DND-41 (cell line): ENCODE data around the gene SSR1.
"Not testable (repeated sequence)": the region's sequence is repeated elsewhere in the genome, so short reads cannot be mapped to it uniquely, and the experiment has no call there.

Experiments
- ATAC-seq: fragments of 200-7000 bp; cut with Tn5 transposase; 3 replicates; pipeline ENCODE4 v1.9.1; 2021; ENCODE audit warnings: low read depth; ENCODE audit not compliant: insufficient read depth
- DNase-seq: peaks from one replicate; pipeline ENCODE4 v3.0.0-alpha.2; 2020
- H2AFZ ChIP-seq: 2 replicates; pipeline ENCODE4 v1.6.0; 2012; ENCODE audit warnings: low read depth, low read length
- H3K27ac ChIP-seq: 2 replicates; pipeline ENCODE4 v1.5.1; 2012; ENCODE audit warnings: low read length, inconsistent platforms
- H3K27me3 ChIP-seq: fragments of 200-600 bp; sonication (generic); 2 replicates; pipeline ENCODE4 v1.6.0; 2012; ENCODE audit warnings: low read length, mild to moderate bottlenecking, inconsistent platforms; ENCODE audit not compliant: insufficient read depth, poor library complexity
- H3K36me3 ChIP-seq: 2 replicates; pipeline ENCODE4 v1.5.1; 2012; ENCODE audit warnings: low read length, inconsistent platforms; ENCODE audit not compliant: insufficient read depth
- H3K4me1 ChIP-seq: 2 replicates; pipeline ENCODE4 v1.5.1; 2012; ENCODE audit warnings: mild to moderate bottlenecking, low read length; ENCODE audit not compliant: insufficient read depth
- H3K4me2 ChIP-seq: 2 replicates; pipeline ENCODE4 v1.6.0; 2012; ENCODE audit warnings: mild to moderate bottlenecking, moderate library complexity, low read length, inconsistent platforms; ENCODE audit not compliant: insufficient read depth
- H3K4me3 ChIP-seq, 2 experiments: fragments of 200-600 bp in 1 of 2; shearing (Covaris generic) in 1 of 2; 2 replicates each; pipeline ENCODE4 v1.5.1; 2012 to 2016; ENCODE audit warnings: inconsistent platforms in 2 of 2, low read length in 2 of 2, mild to moderate bottlenecking in 2 of 2, low read depth in 1 of 2, moderate library complexity in 1 of 2
- H3K79me2 ChIP-seq: 2 replicates; pipeline ENCODE4 v1.6.0; 2012; ENCODE audit warnings: low read length, inconsistent platforms; ENCODE audit not compliant: insufficient read depth
- H3K9ac ChIP-seq: 2 replicates; pipeline ENCODE4 v1.6.0; 2012; ENCODE audit warnings: low read depth, mild to moderate bottlenecking, inconsistent platforms, low read length, moderate library complexity
- H3K9me3 ChIP-seq: 2 replicates; pipeline ENCODE4 v1.5.1; 2012; ENCODE audit warnings: low read length, moderate library complexity, mild to moderate bottlenecking, inconsistent platforms; ENCODE audit not compliant: insufficient read depth, severe bottlenecking
- H4K20me1 ChIP-seq: 2 replicates; pipeline ENCODE4 v1.6.0; 2012; ENCODE audit warnings: low read length; ENCODE audit not compliant: insufficient read depth
- EZH2 ChIP-seq: IDR thresholded peaks from 3 replicates; pipeline ENCODE4 v1.6.1; 2012; ENCODE audit warnings: borderline replicate concordance, low read depth, mild to moderate bottlenecking, moderate library complexity, low read length, inconsistent platforms; ENCODE audit not compliant: severe bottlenecking
- TF ChIP-seq, protein P1 (sequence below): IDR thresholded peaks from 2 replicates; pipeline ENCODE4 v1.5.1; 2012; ENCODE audit warnings: borderline replicate concordance, low read length, moderate library complexity, mild to moderate bottlenecking; ENCODE audit not compliant: poor library complexity, severe bottlenecking; ENCODE audit errors: extremely low read depth

The SSR1 gene

DNA sequence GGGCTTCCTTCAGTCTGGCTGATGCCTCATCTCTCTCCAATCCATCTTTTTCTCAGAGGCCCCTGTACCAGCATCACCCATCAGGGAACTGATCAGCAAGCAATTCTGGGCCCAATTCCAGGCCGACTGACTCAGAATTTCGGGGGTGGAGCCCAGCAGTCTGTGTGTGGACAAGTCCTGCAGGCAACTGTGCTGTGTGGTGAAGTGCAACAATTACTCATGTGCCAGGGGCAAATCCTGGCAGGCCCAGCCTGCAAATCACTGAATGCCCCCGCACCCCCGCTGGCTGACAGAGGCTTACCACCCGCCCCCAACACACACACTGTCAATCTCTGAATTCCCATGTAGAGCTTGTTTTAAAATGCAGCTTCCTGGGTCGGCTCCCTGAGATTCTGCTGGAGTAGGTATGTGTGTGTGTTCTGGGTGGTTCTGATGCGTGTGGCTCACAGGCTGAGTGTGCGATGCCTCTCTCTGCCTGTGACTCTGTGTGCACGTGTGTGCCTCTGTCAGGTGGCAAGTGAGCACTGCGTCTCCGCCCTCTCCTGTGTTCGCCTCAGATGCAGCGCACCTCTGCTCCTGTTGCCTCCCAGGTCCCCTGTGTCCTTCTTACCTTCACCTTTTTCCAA, 45.4 kb downstream of the SSR1 start:
- DNase-seq = no peak

DNA sequence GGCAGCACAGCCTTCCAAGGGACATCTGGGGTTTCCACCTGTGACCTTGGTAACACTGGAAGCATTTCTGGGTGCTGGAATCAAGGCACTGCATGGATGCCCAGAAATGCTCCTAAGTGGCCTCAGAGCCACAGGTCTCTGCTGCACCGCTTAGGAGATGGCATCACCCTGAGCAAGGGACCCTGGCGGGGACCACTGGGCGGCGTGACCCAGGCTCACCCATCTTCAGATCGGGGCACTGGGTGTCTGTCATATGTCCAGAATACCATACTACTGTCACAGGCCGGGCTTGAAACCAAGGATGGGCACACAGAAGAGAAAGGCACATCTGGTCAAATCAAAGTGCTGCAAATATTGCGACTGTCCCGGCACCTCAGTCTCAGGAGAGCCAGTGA, 45.9 kb downstream of the SSR1 start:
- Histone ChIP-seq H3K9ac (no peak overlapping the region), H3K9me3 (no peaks in the 10 kb centered on the region), H3K27ac (no peak overlapping the region), H4K20me1 (no peaks in the 10 kb centered on the region), H3K36me3 (no peaks in the 10 kb centered on the region), H3K4me1 (no peaks in the 10 kb centered on the region), H3K27me3 (no peaks in the 10 kb centered on the region), H3K4me2 (no peak overlapping the region), H3K4me3 (no peak overlapping the region), H3K79me2 (no peaks in the 10 kb centered on the region), H2AFZ (no peak overlapping the region)
- TF ChIP-seq, protein P1, sequence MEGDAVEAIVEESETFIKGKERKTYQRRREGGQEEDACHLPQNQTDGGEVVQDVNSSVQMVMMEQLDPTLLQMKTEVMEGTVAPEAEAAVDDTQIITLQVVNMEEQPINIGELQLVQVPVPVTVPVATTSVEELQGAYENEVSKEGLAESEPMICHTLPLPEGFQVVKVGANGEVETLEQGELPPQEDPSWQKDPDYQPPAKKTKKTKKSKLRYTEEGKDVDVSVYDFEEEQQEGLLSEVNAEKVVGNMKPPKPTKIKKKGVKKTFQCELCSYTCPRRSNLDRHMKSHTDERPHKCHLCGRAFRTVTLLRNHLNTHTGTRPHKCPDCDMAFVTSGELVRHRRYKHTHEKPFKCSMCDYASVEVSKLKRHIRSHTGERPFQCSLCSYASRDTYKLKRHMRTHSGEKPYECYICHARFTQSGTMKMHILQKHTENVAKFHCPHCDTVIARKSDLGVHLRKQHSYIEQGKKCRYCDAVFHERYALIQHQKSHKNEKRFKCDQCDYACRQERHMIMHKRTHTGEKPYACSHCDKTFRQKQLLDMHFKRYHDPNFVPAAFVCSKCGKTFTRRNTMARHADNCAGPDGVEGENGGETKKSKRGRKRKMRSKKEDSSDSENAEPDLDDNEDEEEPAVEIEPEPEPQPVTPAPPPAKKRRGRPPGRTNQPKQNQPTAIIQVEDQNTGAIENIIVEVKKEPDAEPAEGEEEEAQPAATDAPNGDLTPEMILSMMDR = no peak
- no peak for TF ChIP-seq EZH2
- ATAC-seq (no peak), DNase-seq (no peak)

More for the DNA sequence above, 45.4 kb downstream of the SSR1 start:
- Histone ChIP-seq H3K4me3 (no peak overlapping the region), H3K36me3 (no peaks in the 10 kb centered on the region), H3K27ac (no peak overlapping the region), H3K9me3 (no peaks in the 10 kb centered on the region), H3K4me2 (no peak overlapping the region), H2AFZ (no peak overlapping the region), H3K4me1 (no peaks in the 10 kb centered on the region), H3K79me2 (no peaks in the 10 kb centered on the region), H3K27me3 (no peaks in the 10 kb centered on the region), H4K20me1 (no peaks in the 10 kb centered on the region), H3K9ac (no peak overlapping the region)
- TF ChIP-seq, protein P1 = no peak
- TF ChIP-seq EZH2 = no peak
- 0 out of 3 replicates have a peak, but pooled peaks have one; percentile 33 for ATAC-seq

DNA sequence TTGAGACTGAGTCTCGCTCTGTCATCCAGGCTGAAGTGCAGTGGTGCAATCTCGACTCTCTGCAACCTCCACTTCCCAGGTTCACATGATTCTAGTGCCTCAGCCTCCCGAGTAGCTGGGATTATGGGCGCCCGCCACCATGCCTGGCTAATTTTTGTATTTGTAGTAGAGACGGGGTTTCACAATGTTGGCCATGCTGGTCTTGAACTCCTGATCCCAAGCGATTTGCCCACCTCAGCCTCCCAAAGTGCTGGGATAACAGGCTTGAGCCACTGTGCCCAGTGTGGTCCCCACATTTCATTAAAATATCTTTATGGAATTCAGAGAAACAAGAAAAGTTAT, 47.6 kb downstream of the SSR1 start:
- H3K36me3 ChIP-seq, H4K20me1 ChIP-seq, DNase-seq, H3K27ac ChIP-seq, H3K9me3 ChIP-seq, H3K4me2 ChIP-seq, H3K79me2 ChIP-seq, H3K27me3 ChIP-seq, H2AFZ ChIP-seq, H3K4me3 ChIP-seq, H3K9ac ChIP-seq, ATAC-seq: not testable (repeated sequence)
- peaks cover 10% of the 10 kb centered on the region; the same call in 1 of the 2 replicates for H3K4me1 ChIP-seq

DNA sequence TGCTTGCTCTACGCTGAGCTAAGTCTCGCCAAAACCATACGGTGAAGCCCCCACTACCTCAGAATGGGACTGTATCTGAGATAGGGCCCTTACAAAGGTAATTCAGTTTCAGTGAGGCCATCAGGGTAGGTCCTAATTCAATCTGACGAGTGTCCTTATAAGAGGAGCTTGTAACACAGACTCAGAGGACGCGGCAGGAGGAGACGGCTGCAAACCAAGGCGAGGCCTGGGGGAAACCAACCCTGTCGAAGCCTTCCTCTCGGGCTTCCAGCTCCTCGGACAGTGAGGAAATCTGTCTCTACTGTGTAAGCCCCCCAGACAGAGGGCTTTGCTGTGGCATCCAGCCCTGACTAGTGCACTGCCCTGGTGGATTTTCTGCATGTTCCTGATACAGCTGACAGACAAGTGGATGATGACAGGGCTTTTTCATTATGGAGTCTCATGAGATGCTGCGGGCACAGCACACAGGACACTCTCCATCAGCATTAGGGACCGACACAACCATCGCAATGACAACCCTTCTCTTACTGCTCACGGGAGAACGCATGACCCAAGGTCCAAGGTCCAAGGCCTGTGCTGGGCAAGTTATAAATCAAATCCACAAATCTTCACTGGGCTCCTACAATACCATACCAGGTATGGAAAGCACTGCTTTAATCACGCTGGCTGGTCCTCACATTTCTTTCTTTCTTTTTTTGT, 48.2 kb downstream of the SSR1 start:
- H3K4me1 ChIP-seq = peaks cover 10% of the 10 kb centered on the region; the same call in 1 of the 2 replicates
- no peaks in the 10 kb centered on the region for H3K79me2 ChIP-seq
- no peak for ATAC-seq
- no peaks in the 10 kb centered on the region for H3K36me3 ChIP-seq
- no peak for DNase-seq
- H3K9me3 ChIP-seq = no peaks in the 10 kb centered on the region
- no peak for TF ChIP-seq EZH2
- TF ChIP-seq, protein P1 = no peak
- no peaks in the 10 kb centered on the region for H4K20me1 ChIP-seq
- no peaks in the 10 kb centered on the region for H3K27me3 ChIP-seq
- no peak overlapping the region for H3K4me3 ChIP-seq
- no peak overlapping the region for H3K9ac ChIP-seq
- H3K27ac ChIP-seq = no peak overlapping the region
- no peak overlapping the region for H3K4me2 ChIP-seq
- no peak overlapping the region for H2AFZ ChIP-seq
